T-helper 22 cell (primary cell): Measurements from ENCODE around the gene SHISA8.

ENCODE experiments used
- DNase-seq: peaks from one replicate; pipeline ENCODE4 v3.0.0-alpha.2; 2020; ENCODE audit warnings: low read depth

Gene SHISA8

GRCh38 chr22:41933411-41934177 is 18.7 kb upstream of the SHISA8 start:
- no peak for DNase-seq

- DNase-seq = no peak
Observed at GRCh38 chr22:41932353-41932752, 17.5 kb upstream of the SHISA8 start.

- no peak for DNase-seq
Observed at GRCh38 chr22:41931701-41932269, 16.9 kb upstream of the SHISA8 start.

- no peak for DNase-seq
Observed at GRCh38 chr22:41929418-41929810, 14.5 kb upstream of the SHISA8 start.

GRCh38 chr22:41928593-41929417 is 13.9 kb upstream of the SHISA8 start:
- DNase-seq = no peak

- DNase-seq = no peak
Observed at GRCh38 chr22:41927813-41928212, 12.9 kb upstream of the SHISA8 start.

GRCh38 chr22:41925783-41926460 is 11.0 kb upstream of the SHISA8 start:
- peak; percentile 60 for DNase-seq

GRCh38 chr22:41923595-41924276 is 8.9 kb upstream of the SHISA8 start:
- no peak for DNase-seq

- no peak for DNase-seq
Observed at GRCh38 chr22:41922940-41923594, 8.2 kb upstream of the SHISA8 start.

- DNase-seq = no peak
Observed at GRCh38 chr22:41922328-41922727, 7.5 kb upstream of the SHISA8 start.

GRCh38 chr22:41920271-41920976 is 5.5 kb upstream of the SHISA8 start:
- no peak for DNase-seq

- peak; percentile 9 for DNase-seq
Observed at GRCh38 chr22:41919357-41920224, 4.7 kb upstream of the SHISA8 start.

GRCh38 chr22:41917903-41918791 is 3.3 kb upstream of the SHISA8 start:
- no peak for DNase-seq

GRCh38 chr22:41917375-41917902 is 2.6 kb upstream of the SHISA8 start:
- no peak for DNase-seq

- DNase-seq = no peak
Observed at GRCh38 chr22:41916745-41917358, 2.0 kb upstream of the SHISA8 start.

GRCh38 chr22:41915786-41916493 is 1.1 kb upstream of the SHISA8 start:
- no peak for DNase-seq

- DNase-seq = no peak
Observed at GRCh38 chr22:41914611-41915034, 251 bp downstream of the SHISA8 start.
